Esophagus squamous epithelium (tissue), 5 donors: ENCODE data around the gene CPNE9. TPM values are rescaled to one million over a fixed set of nuclear protein-coding genes. Genes with fewer than 3 reads are reported as not detected.

Source experiments
- DNase-seq: peaks from one replicate; lab custom pipeline; 2025; lab: John Stamatoyannopoulos, UW
- H3K27ac ChIP-seq, 4 donors: fragments of 200-600 bp; sonication (generic); one replicate each; pipeline ENCODE4 v1.5.1; 2016 to 2019; ENCODE audit warnings: mild to moderate bottlenecking in 1 of 4
- H3K27me3 ChIP-seq, 4 donors: fragments of 200-600 bp; sonication (generic); 1 replicate in 3 of 4; 2 replicates in 1 of 4; pipeline versions ENCODE4 v1.5.1 to v1.6.0; 2017 to 2021; ENCODE audit warnings: antibody characterized with exemption in 1 of 4
- H3K36me3 ChIP-seq, 3 donors: fragments of 200-600 bp; sonication (generic); one replicate each; pipeline ENCODE4 v1.5.1; 2016 to 2019
- H3K4me1 ChIP-seq, 3 donors: fragments of 200-600 bp; sonication (generic); one replicate each; pipeline ENCODE4 v1.5.1; 2017 to 2019
- H3K4me3 ChIP-seq, 4 donors: fragments of 200-600 bp; sonication (generic); 1 replicate in 3 of 4; 2 replicates in 1 of 4; pipeline ENCODE4 v1.5.1; 2016 to 2019; ENCODE audit warnings: mild to moderate bottlenecking in 2 of 4, moderate library complexity in 1 of 4
- H3K9me3 ChIP-seq, 3 donors: fragments of 200-600 bp; sonication (generic); one replicate each; pipeline ENCODE4 v1.5.1; 2016 to 2019
- CTCF ChIP-seq, 6 experiments: fragments of 450-650 bp in 4 of 6; fragments of 200-600 bp in 2 of 6; sonication (generic) in 2 of 6; IDR thresholded peaks; one replicate each; pipeline ENCODE4 v1.5.1; 2016 to 2019; ENCODE audit warnings: antibody characterized with exemption in 6 of 6, mild to moderate bottlenecking in 4 of 6, moderate library complexity in 4 of 6
- POLR2A ChIP-seq, 4 donors: fragments of 450-650 bp; IDR thresholded peaks; one replicate each; pipeline ENCODE4 v1.6.1; 2017; ENCODE audit warnings: antibody characterized with exemption in 4 of 4, mild to moderate bottlenecking in 4 of 4, moderate library complexity in 3 of 4
- WGBS, 2 donors: methylation state at CpG; one replicate each; pipeline ENCODE4 v1.1.5; 2018; 5-methylcytosine and 5-hydroxymethylcytosine counted together
- intact Hi-C: fragments of 100-400 bp; cut with DNase I; formaldehyde crosslinking; loops from one replicate; pipeline ENCODE4 v1.15.0; 2022
- total RNA-seq, 4 donors: library from RNA; depleted of rRNA; stranded (reverse); fragments of >200 nt; gene quantifications; one replicate each; pipeline ENCODE4 v1.1.0, GENCODE V29; 2016
- donor health status: DM: yes; HTN: yes; CAD: no.

The CPNE9 gene
- total RNA-seq, 4 donors from 2014 or later, result not detected

- TF ChIP-seq POLR2A (IDR thresholded peaks at IDR 0.05) (no peak), CTCF (IDR thresholded peaks at IDR 0.05) (no peak)
- Histone ChIP-seq H3K4me1 (no peaks in the 10 kb centered on the region), H3K27me3 (no peaks in the 10 kb centered on the region), H3K27ac (no peak overlapping the region), H3K4me3 (no peak overlapping the region), H3K9me3 (no peaks in the 10 kb centered on the region), H3K36me3 (peaks cover 21 to 100% (median 24%) of the 10 kb centered on the region in 3 donors)
- 60 to 71% methylated on average over 3 of the region's 5 CpGs for WGBS, 2 donors
- no peak for DNase-seq
- intact Hi-C loops, result no loop called here
These were observed 7.0 kb upstream of the CPNE9 start for GRCh38 chr3:9696480-9697220.

- Histone ChIP-seq H3K4me1 (no peaks in the 10 kb centered on the region), H3K9me3 (no peaks in the 10 kb centered on the region), H3K27me3 (no peaks in the 10 kb centered on the region), H3K27ac (no peak overlapping the region), H3K4me3 (no peak overlapping the region), H3K36me3 (peaks cover 20 to 100% (median 24%) of the 10 kb centered on the region in 3 donors)
- WGBS, 2 donors, result 92 to 94% methylated on average over 2 of the region's 4 CpGs
- DNase-seq, result no peak
- TF ChIP-seq POLR2A (IDR thresholded peaks at IDR 0.05) (no peak), CTCF (IDR thresholded peaks at IDR 0.05) (no peak)
- intact Hi-C loops, result no loop called here
These were observed 5.7 kb upstream of the CPNE9 start for GRCh38 chr3:9697892-9698291.

GRCh38 chr3:9698293-9698692 lies 5.3 kb upstream of the CPNE9 start:
- H3K27ac ChIP-seq, result no peak overlapping the region
- H3K9me3 ChIP-seq, result no peaks in the 10 kb centered on the region
- peaks cover 0 to under 1% (median 0%) of the 10 kb centered on the region in 3 donors for H3K4me1 ChIP-seq
- peaks cover 20 to 98% (median 24%) of the 10 kb centered on the region in 3 donors for H3K36me3 ChIP-seq
- WGBS, 2 donors, result 81 to 100% methylated on average over 1 to 2 of the region's 3 CpGs
- H3K27me3 ChIP-seq, result peaks cover 0 to 2% (median 0%) of the 10 kb centered on the region in 4 donors
- no peak overlapping the region for H3K4me3 ChIP-seq
- TF ChIP-seq POLR2A (IDR thresholded peaks at IDR 0.05), result no peak
- TF ChIP-seq CTCF (IDR thresholded peaks at IDR 0.05), result no peak
- intact Hi-C loops, result no loop called here
- DNase-seq, result no peak

- Histone ChIP-seq H3K27me3 (peaks cover 0 to 24% (median 0%) of the 10 kb centered on the region in 4 donors), H3K9me3 (no peaks in the 10 kb centered on the region), H3K27ac (no peak overlapping the region), H3K36me3 (peaks cover 20 to 75% (median 24%) of the 10 kb centered on the region in 3 donors), H3K4me3 (no peak overlapping the region), H3K4me1 (peaks cover 13 to 20% (median 13%) of the 10 kb centered on the region in 3 donors)
- intact Hi-C loops, result no loop called here
- WGBS, 2 donors, result 82 to 89% methylated on average over 2 of the region's 2 CpGs
- TF ChIP-seq CTCF (IDR thresholded peaks at IDR 0.05) (no peak), POLR2A (IDR thresholded peaks at IDR 0.05) (no peak)
- DNase-seq, result no peak
These were observed 3.1 kb upstream of the CPNE9 start for GRCh38 chr3:9700536-9700935.

- peaks cover 13 to 20% (median 13%) of the 10 kb centered on the region in 3 donors for H3K4me1 ChIP-seq
- no peak overlapping the region for H3K4me3 ChIP-seq
- no peak overlapping the region for H3K27ac ChIP-seq
- peaks cover 20 to 71% (median 24%) of the 10 kb centered on the region in 3 donors for H3K36me3 ChIP-seq
- H3K27me3 ChIP-seq, result peaks cover 0 to 25% (median 0%) of the 10 kb centered on the region in 4 donors
- WGBS, 2 donors, result 50 to 61% methylated on average over 4 of the region's 7 CpGs
- intact Hi-C loops, result no loop called here
- TF ChIP-seq CTCF (IDR thresholded peaks at IDR 0.05), result no peak
- no peak for TF ChIP-seq POLR2A (IDR thresholded peaks at IDR 0.05)
- H3K9me3 ChIP-seq, result no peaks in the 10 kb centered on the region
- no peak for DNase-seq
These were observed 2.6 kb upstream of the CPNE9 start for GRCh38 chr3:9701006-9701405.
